Fibroblast of villous mesenchyme (primary cell): ENCODE results near the gene MNDA. TPM values are rescaled to one million over a fixed set of nuclear protein-coding genes. Genes with fewer than 3 reads are reported as not detected.

Source experiments
- DNase-seq: peaks from one replicate; pipeline ENCODE4 v3.0.0-alpha.2; 2010; ENCODE audit warnings: low read depth
- H3K4me3 ChIP-seq: 2 replicates; pipeline ENCODE4 v1.5.1; 2011; ENCODE audit warnings: low read depth, mild to moderate bottlenecking, low read length
- total RNA-seq: library from RNA; depleted of rRNA; stranded (reverse); fragments of >200 nt; gene quantifications from 2 replicates; pipeline ENCODE4 v1.2.3, GENCODE V29; 2012
- TF ChIP-seq, protein P1 (sequence below): IDR thresholded peaks from 2 replicates; pipeline ENCODE4 v1.5.1; 2012; ENCODE audit warnings: low read depth, mild to moderate bottlenecking, low read length; ENCODE audit not compliant: insufficient read depth

MNDA gene
- total RNA-seq, 1 donor: not detected

DNA sequence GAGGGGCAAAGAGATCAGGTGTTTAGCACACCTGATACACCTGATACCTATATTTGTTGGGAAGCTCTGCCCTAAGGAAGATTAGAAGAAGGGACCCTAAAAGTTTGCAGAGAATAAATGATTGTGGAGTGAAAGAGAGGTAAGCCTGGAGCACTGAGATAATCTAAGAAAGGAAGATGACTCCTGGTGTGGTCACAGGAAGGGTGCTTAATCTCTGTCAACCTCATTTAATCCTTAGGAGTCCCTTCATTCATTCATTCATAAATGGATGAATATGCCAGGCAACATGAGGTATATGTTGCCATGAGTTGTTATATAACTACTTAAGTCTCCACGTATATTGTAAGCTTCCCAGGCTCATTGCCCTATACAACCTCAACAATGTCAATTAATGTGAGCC is 16.2 kb upstream of the MNDA start:
- TF ChIP-seq, protein P1, sequence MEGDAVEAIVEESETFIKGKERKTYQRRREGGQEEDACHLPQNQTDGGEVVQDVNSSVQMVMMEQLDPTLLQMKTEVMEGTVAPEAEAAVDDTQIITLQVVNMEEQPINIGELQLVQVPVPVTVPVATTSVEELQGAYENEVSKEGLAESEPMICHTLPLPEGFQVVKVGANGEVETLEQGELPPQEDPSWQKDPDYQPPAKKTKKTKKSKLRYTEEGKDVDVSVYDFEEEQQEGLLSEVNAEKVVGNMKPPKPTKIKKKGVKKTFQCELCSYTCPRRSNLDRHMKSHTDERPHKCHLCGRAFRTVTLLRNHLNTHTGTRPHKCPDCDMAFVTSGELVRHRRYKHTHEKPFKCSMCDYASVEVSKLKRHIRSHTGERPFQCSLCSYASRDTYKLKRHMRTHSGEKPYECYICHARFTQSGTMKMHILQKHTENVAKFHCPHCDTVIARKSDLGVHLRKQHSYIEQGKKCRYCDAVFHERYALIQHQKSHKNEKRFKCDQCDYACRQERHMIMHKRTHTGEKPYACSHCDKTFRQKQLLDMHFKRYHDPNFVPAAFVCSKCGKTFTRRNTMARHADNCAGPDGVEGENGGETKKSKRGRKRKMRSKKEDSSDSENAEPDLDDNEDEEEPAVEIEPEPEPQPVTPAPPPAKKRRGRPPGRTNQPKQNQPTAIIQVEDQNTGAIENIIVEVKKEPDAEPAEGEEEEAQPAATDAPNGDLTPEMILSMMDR: no peak
- H3K4me3 ChIP-seq: no peak overlapping the region
- no peak for DNase-seq

DNA sequence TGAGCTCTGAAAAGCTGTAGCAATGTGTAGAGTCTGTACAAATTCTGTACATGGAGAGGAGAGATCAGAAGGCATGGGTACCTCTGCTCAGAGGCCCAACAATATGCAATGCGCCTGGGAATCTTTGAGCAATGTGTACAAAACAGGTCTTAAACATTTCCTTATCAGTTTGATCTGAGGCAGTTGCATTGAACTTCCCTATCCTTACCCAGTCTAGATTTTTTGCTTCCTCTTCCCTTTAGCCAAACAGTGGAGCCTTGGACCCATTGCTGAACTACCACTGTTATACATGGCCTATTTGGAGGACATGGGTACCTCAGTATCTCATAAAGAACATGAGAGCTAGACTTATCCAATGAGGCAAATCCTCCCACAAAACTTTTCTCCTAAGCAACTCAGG is 12.6 kb upstream of the MNDA start:
- no peak for DNase-seq
- H3K4me3 ChIP-seq: no peak overlapping the region
- TF ChIP-seq, protein P1: no peak

DNA sequence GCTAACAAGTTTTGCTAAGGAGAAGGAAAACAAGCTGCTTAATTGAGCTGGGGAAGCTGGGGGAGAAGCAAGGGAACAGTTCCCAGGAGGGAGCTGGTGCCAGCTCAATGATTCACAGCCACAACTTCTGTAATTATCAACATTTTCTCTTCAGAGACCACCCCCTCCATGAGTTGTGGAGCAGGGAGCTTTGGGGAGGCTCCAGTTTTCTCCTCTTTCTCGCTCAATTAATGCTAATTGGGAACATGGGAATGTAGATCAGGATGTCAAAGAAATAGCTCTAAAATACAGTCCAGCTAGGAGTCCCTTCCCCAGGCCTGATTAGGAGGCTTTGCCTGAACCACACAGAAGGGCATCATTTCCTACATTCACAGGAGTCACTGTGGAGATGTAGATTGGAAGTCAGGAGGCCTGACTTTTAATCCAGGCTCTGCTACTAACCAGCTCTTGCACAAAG is 12.1 kb upstream of the MNDA start:
- peak; percentile 19 for DNase-seq
- no peak overlapping the region for H3K4me3 ChIP-seq
- TF ChIP-seq, protein P1: no peak

DNA sequence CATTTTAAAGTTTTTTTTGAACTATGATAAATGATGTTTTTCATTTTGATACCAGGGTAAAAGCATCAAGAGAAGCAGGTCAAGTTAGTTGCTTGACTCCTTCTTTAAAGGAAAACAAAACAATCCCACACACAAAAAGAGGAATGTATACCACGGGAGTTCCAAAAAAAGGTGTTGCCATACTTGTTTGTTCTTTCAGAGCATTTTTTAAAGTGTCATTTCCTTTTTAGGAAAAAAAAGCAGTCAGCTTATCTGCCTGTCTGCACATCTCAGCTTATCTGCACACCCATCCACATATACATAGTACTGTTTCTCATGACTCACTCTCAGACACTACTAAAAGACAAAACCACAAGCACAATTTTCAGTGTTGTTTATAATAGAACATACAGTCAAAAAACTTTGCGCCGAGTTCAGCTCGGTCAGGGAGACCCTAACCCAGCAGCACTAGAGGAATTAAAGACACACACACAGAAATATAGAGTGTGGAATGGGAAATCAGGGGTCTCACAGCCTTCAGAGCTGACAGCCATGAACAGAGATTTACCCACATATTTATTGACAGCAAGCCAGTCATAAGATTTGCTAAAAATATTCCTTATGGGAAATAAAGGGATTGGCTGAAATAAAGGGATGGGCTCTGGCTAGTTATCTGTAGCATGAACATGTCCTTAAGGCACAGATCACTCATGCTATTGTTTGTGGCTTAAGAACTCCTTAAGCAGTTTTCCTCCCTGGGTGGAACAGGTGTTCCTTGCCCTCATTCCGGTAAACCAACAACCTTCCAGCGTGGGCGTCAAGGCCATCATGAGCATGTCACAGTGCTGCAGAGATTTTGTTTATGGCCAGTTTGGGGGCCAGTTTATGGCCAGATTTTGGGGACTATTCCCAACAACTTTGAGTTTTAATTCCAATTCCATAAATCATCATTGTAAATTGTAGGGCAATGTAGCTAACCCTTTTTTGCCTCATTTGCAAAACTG is 11.4 kb upstream of the MNDA start:
- DNase-seq: peak; percentile 85
- TF ChIP-seq, protein P1: no peak
- no peak overlapping the region for H3K4me3 ChIP-seq

DNA sequence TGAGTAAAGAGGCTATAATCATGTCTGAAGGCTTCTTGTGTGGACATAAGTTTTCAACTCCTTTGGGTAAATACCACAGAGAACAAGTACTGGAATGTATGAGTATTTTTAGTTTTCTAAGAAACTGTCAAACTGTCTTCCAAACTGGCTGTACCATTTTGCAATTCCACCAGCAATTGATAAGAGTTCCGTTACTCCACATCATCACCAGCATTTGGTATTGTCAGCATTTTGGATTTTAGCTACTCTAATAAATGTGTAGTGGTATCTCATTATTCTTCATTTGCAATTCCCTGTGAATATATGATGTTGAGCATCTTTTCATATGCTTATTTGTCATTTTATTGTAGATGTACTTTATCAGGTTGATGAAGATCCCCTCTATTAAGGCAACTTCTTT is 9.4 kb upstream of the MNDA start:
- no peak overlapping the region for H3K4me3 ChIP-seq
- DNase-seq: no peak
- TF ChIP-seq, protein P1: no peak

DNA sequence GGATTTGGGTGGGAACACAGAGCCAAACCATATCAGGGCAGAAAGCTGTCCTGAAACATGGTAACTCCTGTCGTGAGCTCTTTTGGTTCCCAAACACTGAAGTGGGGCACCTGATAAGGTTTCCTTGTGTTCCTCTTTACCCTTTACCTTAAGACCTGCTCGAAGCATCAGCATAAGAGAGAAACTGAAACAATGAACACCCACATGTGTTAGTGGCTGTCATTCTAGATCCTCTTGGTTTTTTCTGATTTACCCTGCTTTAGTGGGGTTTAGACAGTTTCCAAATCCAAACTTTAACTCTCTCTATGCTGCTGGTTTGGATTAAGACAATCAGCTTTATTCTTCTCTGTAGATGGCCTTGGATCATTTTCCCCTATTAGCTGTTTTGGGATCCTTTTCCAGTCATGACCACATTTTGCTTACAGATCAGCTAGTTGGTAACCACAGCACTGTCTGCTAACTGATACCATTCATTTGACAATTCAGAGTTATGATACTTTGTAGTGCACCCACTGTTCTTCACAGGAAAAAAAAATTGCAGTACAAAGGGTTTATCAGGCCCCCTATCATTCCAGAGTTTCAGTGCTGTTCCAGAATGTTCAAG is 975 bp upstream of the MNDA start:
- TF ChIP-seq, protein P1: no peak
- no peak overlapping the region for H3K4me3 ChIP-seq
- DNase-seq: no peak
